Neural cell (in vitro differentiated cells): ENCODE results near the gene COQ4.

ENCODE experiments used
- CTCF ChIP-seq: fragments of 450-650 bp; IDR thresholded peaks from 2 replicates; pipeline ENCODE4 v1.5.1; 2014; ENCODE audit warnings: antibody characterized with exemption, mild to moderate bottlenecking, moderate library complexity; ENCODE audit not compliant: poor library complexity, severe bottlenecking
- EZH2 ChIP-seq: fragments of 200-600, 300-800 bp; shearing (Covaris generic), sonication (generic); IDR thresholded peaks from 2 replicates; pipeline ENCODE4 v1.6.1; 2014; ENCODE audit warnings: antibody characterized with exemption, low read length, borderline replicate concordance, mild to moderate bottlenecking; ENCODE audit not compliant: insufficient read depth, poor library complexity, severe bottlenecking

- TF ChIP-seq EZH2 (no peak), CTCF (no peak)
Measured at GRCh38 chr9:128349125-128349524, 26.5 kb downstream of the COQ4 start.
